Heart left ventricle (tissue), 13 donors: ENCODE measurements around the gene ORM2.

Experiments used
- POLR2A ChIP-seq, 2 donors: fragments of 450-650 bp; IDR thresholded peaks; one replicate each; pipeline ENCODE4 v1.6.1; 2017; ENCODE audit warnings: antibody characterized with exemption in 2 of 2, mild to moderate bottlenecking in 2 of 2, moderate library complexity in 2 of 2
- TF ChIP-seq, protein P1 (sequence below), 12 donors: fragments of 200-600 bp; sonication (generic) in 4 of 12; IDR thresholded peaks; one replicate each; pipeline versions ENCODE4 v1.5.0 to v1.8.0; 2018 to 2022; ENCODE audit warnings: antibody characterized with exemption in 12 of 12, mild to moderate bottlenecking in 5 of 12
- donor health status: ischemic (EF 13 %, LVEDD 7.1; RV severe dilation, severe dysfunction).
- donor health status: DM: no; HTN: yes; CAD: no.
- donor health status: DM: no; HTN: no; CAD: no.
- donor health status: ischemic (EF 25% LVEDD 6.9; RV normal size, moderate dysfunction).
- donor health status: ischemic (EF 25% LVEDD 5.7; RV mildly dilated, moderate dysfunction).
- donor health status: ischemic (EF 35%, LVEDD 5.7; RV mildly dilated, moderate dysfunction).
- donor health status: nonischemic (EF 11% LVEDD 7.7; RV severe dilation, severe dysfunction).
- donor health status: DM: yes; HTN: yes; CAD: no.
- donor health status: PGD.
- donor health status: ischemic (EF 29% LVEDD 5.4; RV normal size, mild dysfunction).
- donor health status: nonischemic (EF 23%, LVEDD 6.1; RV moderate dilation, normal function).

DNA sequence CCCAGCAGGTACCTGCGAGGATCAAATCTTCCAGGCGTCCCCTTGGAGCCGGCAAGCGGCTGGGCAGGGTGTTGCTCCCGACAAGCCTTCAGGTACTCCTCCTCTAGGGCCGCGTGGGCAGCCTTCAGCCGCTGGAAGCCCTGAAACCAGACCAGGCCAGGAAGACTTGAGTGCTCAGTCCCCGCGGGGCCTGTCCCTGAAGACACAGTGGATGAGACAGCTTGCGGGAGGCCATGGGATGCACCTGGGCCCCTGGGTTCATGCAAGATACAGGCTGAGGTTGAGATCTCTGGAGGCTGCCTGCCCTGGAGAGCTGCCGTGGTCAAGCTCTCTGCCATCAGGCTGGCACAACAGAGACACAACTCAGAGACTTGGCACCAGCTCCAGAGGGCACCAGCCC, 32.7 kb downstream of the ORM2 start:
- TF ChIP-seq, protein P1, sequence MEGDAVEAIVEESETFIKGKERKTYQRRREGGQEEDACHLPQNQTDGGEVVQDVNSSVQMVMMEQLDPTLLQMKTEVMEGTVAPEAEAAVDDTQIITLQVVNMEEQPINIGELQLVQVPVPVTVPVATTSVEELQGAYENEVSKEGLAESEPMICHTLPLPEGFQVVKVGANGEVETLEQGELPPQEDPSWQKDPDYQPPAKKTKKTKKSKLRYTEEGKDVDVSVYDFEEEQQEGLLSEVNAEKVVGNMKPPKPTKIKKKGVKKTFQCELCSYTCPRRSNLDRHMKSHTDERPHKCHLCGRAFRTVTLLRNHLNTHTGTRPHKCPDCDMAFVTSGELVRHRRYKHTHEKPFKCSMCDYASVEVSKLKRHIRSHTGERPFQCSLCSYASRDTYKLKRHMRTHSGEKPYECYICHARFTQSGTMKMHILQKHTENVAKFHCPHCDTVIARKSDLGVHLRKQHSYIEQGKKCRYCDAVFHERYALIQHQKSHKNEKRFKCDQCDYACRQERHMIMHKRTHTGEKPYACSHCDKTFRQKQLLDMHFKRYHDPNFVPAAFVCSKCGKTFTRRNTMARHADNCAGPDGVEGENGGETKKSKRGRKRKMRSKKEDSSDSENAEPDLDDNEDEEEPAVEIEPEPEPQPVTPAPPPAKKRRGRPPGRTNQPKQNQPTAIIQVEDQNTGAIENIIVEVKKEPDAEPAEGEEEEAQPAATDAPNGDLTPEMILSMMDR (IDR thresholded peaks at IDR 0.05) = no peak
- TF ChIP-seq POLR2A (IDR thresholded peaks at IDR 0.05) = no peak
